Thymus (tissue), 11 donors: Measurements from ENCODE around the gene MYLIP. TPM values are rescaled to one million over a fixed set of nuclear protein-coding genes. Genes with fewer than 3 reads are reported as not detected.

Source experiments
- DNase-seq, 9 donors: peaks; one replicate each; pipeline ENCODE4 v3.0.0-alpha.2; 2013; ENCODE audit warnings: low spot score in 9 of 9, low read depth in 6 of 9, missing footprints in 1 of 9
- H3K27ac ChIP-seq, 2 donors: one replicate each; pipeline ENCODE4 v1.5.1; 2013; ENCODE audit warnings: control low read depth in 1 of 2, low read depth in 1 of 2, low read length in 1 of 2, mild to moderate bottlenecking in 1 of 2, moderate library complexity in 1 of 2
- H3K27me3 ChIP-seq, 2 donors: one replicate each; pipeline ENCODE4 v1.5.1; 2013; ENCODE audit warnings: low read length in 1 of 2; ENCODE audit not compliant: control insufficient read depth in 2 of 2, insufficient read depth in 1 of 2
- H3K36me3 ChIP-seq, 2 donors: one replicate each; pipeline ENCODE4 v1.5.1; 2013; ENCODE audit warnings: low read length in 1 of 2, mild to moderate bottlenecking in 1 of 2, moderate library complexity in 1 of 2; ENCODE audit not compliant: control insufficient read depth in 2 of 2, insufficient read depth in 2 of 2
- H3K4me1 ChIP-seq, 2 donors: one replicate each; pipeline ENCODE4 v1.5.1; 2013; ENCODE audit warnings: low read length in 2 of 2; ENCODE audit not compliant: control insufficient read depth in 2 of 2, insufficient read depth in 2 of 2
- H3K4me3 ChIP-seq, 2 donors: one replicate each; pipeline ENCODE4 v1.5.1; 2013; ENCODE audit warnings: low read length in 2 of 2, control low read depth in 1 of 2, mild to moderate bottlenecking in 1 of 2
- H3K9me3 ChIP-seq, 2 donors: one replicate each; pipeline ENCODE4 v1.5.1; 2013; ENCODE audit warnings: low read length in 1 of 2, mild to moderate bottlenecking in 1 of 2; ENCODE audit not compliant: control insufficient read depth in 2 of 2, insufficient read depth in 1 of 2
- WGBS: extraction: QIAGEN DNeasy Blood & Tissue Kit; methylation state at CpG from one replicate; pipeline ENCODE4 v1.1.7; 2013; 5-methylcytosine and 5-hydroxymethylcytosine counted together
- polyA plus RNA-seq: library from polyadenylated mRNA; stranded (reverse); fragments of 200-250 nt; gene quantifications from one replicate; pipeline ENCODE4 v1.2.3, GENCODE V29; 2013
- total RNA-seq: library from RNA; stranded (reverse); fragments of 120-200 nt; gene quantifications from one replicate; pipeline ENCODE4 v1.2.4, GENCODE V29; 2013
- donor health status: healthy.

MYLIP gene
- total and polyA plus RNA-seq, 2 donors = 11.8 to 25.5 TPM

GRCh38 chr6:16141514-16141913, 12.6 kb downstream of the MYLIP start:
- Histone ChIP-seq H3K27me3 (no peaks in the 10 kb centered on the region), H3K4me1 (peaks cover 0 to 2% of the 10 kb centered on the region in 2 donors), H3K4me3 (no peak overlapping the region), H3K36me3 (peaks cover 29 to 46% of the 10 kb centered on the region in 2 donors), H3K27ac (no peak overlapping the region), H3K9me3 (no peaks in the 10 kb centered on the region)
- no peak for DNase-seq

GRCh38 chr6:16145038-16145437, 16.2 kb downstream of the MYLIP start:
- DNase-seq = no peak
- H3K9me3 ChIP-seq = no peaks in the 10 kb centered on the region
- H3K27ac ChIP-seq = no peak overlapping the region
- 97% methylated on average over 13 of the region's 13 CpGs for WGBS
- H3K4me1 ChIP-seq = no peaks in the 10 kb centered on the region
- no peak overlapping the region for H3K4me3 ChIP-seq
- H3K27me3 ChIP-seq = no peaks in the 10 kb centered on the region
- peaks cover 37 to 53% of the 10 kb centered on the region in 2 donors for H3K36me3 ChIP-seq

GRCh38 chr6:16146028-16146427, 17.1 kb downstream of the MYLIP start:
- Histone ChIP-seq H3K4me3 (no peak overlapping the region), H3K27ac (no peak overlapping the region), H3K4me1 (no peaks in the 10 kb centered on the region), H3K9me3 (no peaks in the 10 kb centered on the region), H3K36me3 (peaks cover 37 to 54% of the 10 kb centered on the region in 2 donors), H3K27me3 (no peaks in the 10 kb centered on the region)
- 96% methylated on average over 4 of the region's 4 CpGs for WGBS
- DNase-seq = no peak

- Histone ChIP-seq H3K27me3 (no peaks in the 10 kb centered on the region), H3K27ac (no peak overlapping the region), H3K36me3 (peaks cover 37 to 51% of the 10 kb centered on the region in 2 donors), H3K4me3 (no peak overlapping the region), H3K9me3 (no peaks in the 10 kb centered on the region), H3K4me1 (no peaks in the 10 kb centered on the region)
- 93% methylated on average over 8 of the region's 8 CpGs for WGBS
- no peak for DNase-seq
Measured at GRCh38 chr6:16146527-16146955, 17.7 kb downstream of the MYLIP start.

GRCh38 chr6:16148498-16148897, 19.6 kb downstream of the MYLIP start:
- 99% methylated on average over 2 of the region's 2 CpGs for WGBS
- H3K27me3 ChIP-seq = no peaks in the 10 kb centered on the region
- H3K36me3 ChIP-seq = peaks cover 24 to 35% of the 10 kb centered on the region in 2 donors
- no peaks in the 10 kb centered on the region for H3K4me1 ChIP-seq
- DNase-seq = no peak
- H3K4me3 ChIP-seq = no peak overlapping the region
- no peaks in the 10 kb centered on the region for H3K9me3 ChIP-seq
- H3K27ac ChIP-seq = no peak overlapping the region

GRCh38 chr6:16149305-16149704, 20.4 kb downstream of the MYLIP start:
- Histone ChIP-seq H3K4me3 (no peak overlapping the region), H3K4me1 (no peaks in the 10 kb centered on the region), H3K27ac (no peak overlapping the region), H3K9me3 (no peaks in the 10 kb centered on the region), H3K36me3 (peaks cover 19 to 28% of the 10 kb centered on the region in 2 donors), H3K27me3 (no peaks in the 10 kb centered on the region)
- 98% methylated on average over 2 of the region's 2 CpGs for WGBS
- DNase-seq = no peak

DNA sequence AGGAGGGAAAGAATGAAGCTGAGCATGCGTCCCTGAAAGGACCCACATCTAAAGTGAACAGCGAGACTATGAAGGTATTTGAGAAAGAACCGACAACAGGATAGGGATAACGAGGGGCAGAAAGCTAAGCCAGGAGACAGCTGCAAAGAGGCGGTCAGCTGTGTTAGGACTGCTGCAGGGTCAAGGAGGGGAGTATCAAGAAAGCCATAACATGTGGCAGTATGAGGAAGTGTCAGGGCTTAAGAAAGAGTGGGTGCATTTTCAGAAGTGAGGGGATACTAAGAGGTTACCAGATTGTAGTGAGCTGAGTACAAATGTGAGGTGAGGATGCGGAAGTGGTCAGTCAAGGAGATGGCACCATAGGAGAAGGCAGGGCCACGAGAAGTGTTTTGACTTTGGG, 21.2 kb downstream of the MYLIP start:
- Histone ChIP-seq H3K4me3 (no peak overlapping the region), H3K4me1 (no peaks in the 10 kb centered on the region), H3K36me3 (peaks cover 18 to 22% of the 10 kb centered on the region in 2 donors), H3K27me3 (no peaks in the 10 kb centered on the region), H3K27ac (no peak overlapping the region), H3K9me3 (peaks cover 0 to 2% of the 10 kb centered on the region in 2 donors)
- DNase-seq = no peak
- WGBS = 98% methylated on average over 7 of the region's 7 CpGs

- no peaks in the 10 kb centered on the region for H3K27me3 ChIP-seq
- WGBS = 97% methylated on average over 9 of the region's 9 CpGs
- peaks cover 0 to 3% of the 10 kb centered on the region in 2 donors for H3K4me1 ChIP-seq
- H3K36me3 ChIP-seq = peaks cover 0 to 14% of the 10 kb centered on the region in 2 donors
- no peak overlapping the region for H3K27ac ChIP-seq
- no peak overlapping the region for H3K4me3 ChIP-seq
- H3K9me3 ChIP-seq = peaks cover 4 to 12% of the 10 kb centered on the region in 2 donors
- DNase-seq = no peak
Measured at GRCh38 chr6:16153211-16153820, 24.4 kb downstream of the MYLIP start.

DNA sequence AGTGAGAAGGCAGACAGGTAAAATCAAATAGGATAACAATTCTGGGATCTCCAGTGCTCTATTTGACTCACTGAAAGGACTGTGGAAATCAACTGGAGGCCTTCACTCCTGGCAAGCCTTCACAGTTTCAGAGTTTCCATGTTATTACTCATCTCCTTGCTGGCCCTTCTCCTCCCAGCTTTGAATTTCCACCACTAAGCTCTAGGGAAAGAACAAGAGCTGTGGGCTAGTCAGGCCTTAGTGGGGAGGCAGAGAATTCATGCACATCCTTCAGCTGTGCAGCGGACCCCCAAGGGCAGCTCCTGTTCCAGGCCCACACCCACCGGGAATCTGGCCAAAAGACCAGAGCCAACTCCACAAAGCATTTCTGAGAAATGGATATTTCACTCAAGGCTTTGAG, 26.0 kb downstream of the MYLIP start:
- Histone ChIP-seq H3K27me3 (no peaks in the 10 kb centered on the region), H3K4me1 (peaks cover 0 to 3% of the 10 kb centered on the region in 2 donors), H3K9me3 (peaks cover 4 to 12% of the 10 kb centered on the region in 2 donors), H3K27ac (peak overlapping the region in 1 of 2 donors; percentile 45), H3K4me3 (no peak overlapping the region), H3K36me3 (peaks cover 0 to 14% of the 10 kb centered on the region in 2 donors)
- WGBS = 98% methylated on average over 2 of the region's 2 CpGs
- DNase-seq = no peak
